Spleen (tissue), 11 donors: ENCODE results near the gene SLCO4A1. TPM values are rescaled to one million over a fixed set of nuclear protein-coding genes. Genes with fewer than 3 reads are reported as not detected.

Experiments used
- DNase-seq: peaks from one replicate; pipeline ENCODE4 v3.0.0-alpha.2; 2020
- H3K27ac ChIP-seq, 8 donors: fragments of 200-600 bp; sonication (generic) in 7 of 8; 1 replicate in 4 of 8; 2 replicates in 4 of 8; pipeline versions ENCODE4 v1.5.0 to v1.8.0; 2016 to 2021; ENCODE audit warnings: inconsistent platforms in 4 of 8, mild to moderate bottlenecking in 4 of 8, moderate library complexity in 1 of 8
- H3K27me3 ChIP-seq, 7 donors: fragments of 200-600 bp; sonication (generic) in 6 of 7; replicated peaks in 1 of 7; 1 replicate in 4 of 7; 2 replicates in 3 of 7; pipeline versions ENCODE4 v1.5.0 to v1.8.0; 2016 to 2021; ENCODE audit warnings: inconsistent platforms in 3 of 7, mild to moderate bottlenecking in 1 of 7
- H3K36me3 ChIP-seq, 6 donors: fragments of 200-600 bp; sonication (generic) in 5 of 6; 1 replicate in 4 of 6; 2 replicates in 2 of 6; pipeline versions ENCODE4 v1.5.0 to v1.8.0; 2016 to 2021; ENCODE audit warnings: inconsistent platforms in 2 of 6
- H3K4me1 ChIP-seq, 6 donors: fragments of 200-600 bp; sonication (generic) in 5 of 6; 1 replicate in 3 of 6; 2 replicates in 3 of 6; pipeline versions ENCODE4 v1.5.0 to v1.8.0; 2016 to 2021; ENCODE audit warnings: inconsistent platforms in 3 of 6
- H3K4me3 ChIP-seq, 8 donors: fragments of 200-600 bp; sonication (generic) in 7 of 8; 1 replicate in 4 of 8; 2 replicates in 4 of 8; pipeline versions ENCODE4 v1.5.0 to v1.8.0; 2016 to 2021; ENCODE audit warnings: inconsistent platforms in 4 of 8, mild to moderate bottlenecking in 4 of 8, moderate library complexity in 2 of 8
- H3K9me3 ChIP-seq, 8 donors: fragments of 200-600 bp; sonication (generic) in 7 of 8; 1 replicate in 4 of 8; 2 replicates in 4 of 8; pipeline versions ENCODE4 v1.5.0 to v1.8.0; 2016 to 2021; ENCODE audit warnings: inconsistent platforms in 4 of 8
- CTCF ChIP-seq, 11 experiments: fragments of 200-600 bp in 7 of 11; fragments of 450-650 bp in 4 of 11; sonication (generic) in 4 of 11; IDR thresholded peaks in 8 of 11; conservative IDR thresholded peaks in 3 of 11; 1 replicate in 7 of 11; 2 replicates in 4 of 11; pipeline versions ENCODE4 v1.4.0 to v1.8.0; 2016 to 2021; ENCODE audit warnings: antibody characterized with exemption in 11 of 11, inconsistent platforms in 4 of 11, mild to moderate bottlenecking in 1 of 11
- POLR2A ChIP-seq, 3 donors: fragments of 450-650 bp; IDR thresholded peaks; one replicate each; pipeline ENCODE4 v1.5.1; 2017; ENCODE audit warnings: antibody characterized with exemption in 3 of 3, mild to moderate bottlenecking in 1 of 3
- POLR2AphosphoS5 ChIP-seq, 3 donors: sonication (generic); formaldehyde crosslinking; IDR thresholded peaks; one replicate each; pipeline ENCODE4 v1.5.1; 2017; ENCODE audit warnings: antibody characterized with exemption in 3 of 3
- WGBS, 5 donors: extraction: QIAGEN DNeasy Blood & Tissue Kit in 3 of 5; methylation state at CpG; one replicate each; pipeline versions ENCODE4 v1.1.5 to v1.1.7; 2013 to 2018; 5-methylcytosine and 5-hydroxymethylcytosine counted together
- intact Hi-C: fragments of 100-400 bp; cut with DNase I; formaldehyde crosslinking; loops from one replicate; pipeline ENCODE4 v1.15.0; 2023; ENCODE audit warnings: low total_unique reads
- polyA plus RNA-seq, 3 donors: library from polyadenylated mRNA; stranded (reverse); fragments of 200-250 nt; gene quantifications; one replicate each; pipeline ENCODE4 v1.2.1, GENCODE V29; 2013
- total RNA-seq, 7 donors: library from RNA; depleted of rRNA in 3 of 7; stranded (reverse); fragments of >200 nt in 3 of 7; fragmentation: NEBNext Ultra II Directional in 4 of 7; extraction: Animal tissue kit (Norgen Biotek cat#: 25700) in 4 of 7; gene quantifications; one replicate each; pipeline versions ENCODE4 v1.1.0 to v1.2.1, GENCODE V29; 2016 to 2021
- donor health status: healthy with polysubstance abuse.
- donor health status: DM: no; HTN: no; CAD: no; lungs with moderate emphysema.
- donor health status: DM: no; HTN: no; CAD: no.
- donor health status: Bipolar disorder and iron deficiency.
- donor health status: healthy.
- donor health status: DM: no; HTN: no; CAD: no.
- donor health status: DM: yes; HTN: yes; CAD: no.

SLCO4A1 gene
- total and polyA plus RNA-seq, 10 donors: 2.9 to 16.3 (median 7.0) TPM

GRCh38 chr20:62641321-62642050, 817 bp upstream of the SLCO4A1 start:
- H3K36me3 ChIP-seq: no peaks in the 10 kb centered on the region
- DNase-seq: peak; percentile 83
- peak overlapping the region; percentile 55 to 91 (median 64) for H3K4me3 ChIP-seq
- no peaks in the 10 kb centered on the region for H3K9me3 ChIP-seq
- H3K4me1 ChIP-seq: peaks cover 24 to 62% (median 55%) of the 10 kb centered on the region in 6 donors
- no peak for TF ChIP-seq POLR2AphosphoS5 (IDR thresholded peaks at IDR 0.05)
- no peak for TF ChIP-seq POLR2A (IDR thresholded peaks at IDR 0.05)
- TF ChIP-seq CTCF (IDR thresholded peaks at IDR 0.05 in 8 of 11, conservative IDR thresholded peaks at IDR 0.05 in 3 of 11): no peak
- H3K27ac ChIP-seq: peak overlapping the region in 7 of 8 donors; percentile 60 to 86 (median 77)
- intact Hi-C loops: no loop called here
- H3K27me3 ChIP-seq: peaks cover 0 to 60% (median 10%) of the 10 kb centered on the region in 7 donors
- WGBS, 5 donors: 13 to 41% (median 24%) methylated on average over 21 to 32 of the region's 32 CpGs

GRCh38 chr20:62642666-62643520, 590 bp downstream of the SLCO4A1 start:
- intact Hi-C loops: no loop called here
- peak overlapping the region; percentile 55 to 91 (median 64) for H3K4me3 ChIP-seq
- H3K4me1 ChIP-seq: peaks cover 24 to 72% (median 68%) of the 10 kb centered on the region in 6 donors
- peak overlapping the region in 6 of 8 donors; percentile 26 to 86 (median 78) for H3K27ac ChIP-seq
- H3K9me3 ChIP-seq: no peaks in the 10 kb centered on the region
- TF ChIP-seq POLR2A (IDR thresholded peaks at IDR 0.05) (no peak), POLR2AphosphoS5 (IDR thresholded peaks at IDR 0.05) (peak in 2 of 3 donors; percentile 7 to 66), CTCF (IDR thresholded peaks at IDR 0.05 in 8 of 11, conservative IDR thresholded peaks at IDR 0.05 in 3 of 11) (no peak)
- H3K27me3 ChIP-seq: peaks cover 0 to 55% (median 10%) of the 10 kb centered on the region in 7 donors
- DNase-seq: peak; percentile 91
- WGBS, 5 donors: 2 to 4% (median 2%) methylated on average over 39 to 84 of the region's 84 CpGs
- no peaks in the 10 kb centered on the region for H3K36me3 ChIP-seq

DNA sequence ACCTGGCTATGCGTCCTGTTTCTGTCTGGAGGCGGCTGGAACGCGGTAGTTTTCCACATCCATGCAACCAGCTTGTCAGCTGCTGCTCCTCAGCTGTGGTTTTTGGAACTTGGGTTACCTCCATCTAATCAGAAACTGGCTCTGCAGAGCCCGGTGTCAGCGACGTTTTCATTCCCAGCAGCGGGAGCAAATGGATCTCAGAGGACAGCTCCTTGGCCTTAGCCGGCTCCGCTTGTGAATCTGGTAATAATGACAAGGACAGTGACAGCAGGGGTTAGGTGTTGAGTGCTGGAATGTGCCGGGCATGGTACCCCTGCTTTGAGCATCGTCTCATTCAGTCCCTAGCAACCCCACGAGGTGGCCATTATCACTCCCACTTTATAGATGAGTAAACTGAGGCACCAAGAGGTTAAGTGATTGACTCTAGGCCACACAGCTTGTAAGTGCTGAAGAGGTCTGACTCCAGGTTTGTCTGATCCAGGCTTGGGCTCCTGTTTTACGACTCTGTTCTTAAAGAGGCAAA, 1.3 kb downstream of the SLCO4A1 start:
- DNase-seq: no peak
- Histone ChIP-seq H3K9me3 (no peaks in the 10 kb centered on the region), H3K4me1 (peaks cover 24 to 79% (median 72%) of the 10 kb centered on the region in 6 donors), H3K27me3 (peaks cover 0 to 48% (median 10%) of the 10 kb centered on the region in 7 donors), H3K27ac (peak overlapping the region in 2 of 8 donors; percentile 80 to 86), H3K4me3 (peak overlapping the region in 7 of 8 donors; percentile 55 to 91 (median 65)), H3K36me3 (peaks cover 0 to 4% (median 0%) of the 10 kb centered on the region in 6 donors)
- intact Hi-C loops: no loop called here
- 66 to 73% (median 68%) methylated on average over 8 to 14 of the region's 14 CpGs for WGBS, 5 donors
- no peak for TF ChIP-seq POLR2AphosphoS5 (IDR thresholded peaks at IDR 0.05)

GRCh38 chr20:62644044-62644795, 1.9 kb downstream of the SLCO4A1 start:
- peak; percentile 79 for DNase-seq
- intact Hi-C loops: no loop called here
- 81 to 93% (median 85%) methylated on average over 13 to 23 of the region's 23 CpGs for WGBS, 5 donors
- H3K4me1 ChIP-seq: peaks cover 24 to 85% (median 74%) of the 10 kb centered on the region in 6 donors
- peak overlapping the region in 1 of 8 donors; percentile 59 for H3K27ac ChIP-seq
- TF ChIP-seq POLR2AphosphoS5 (IDR thresholded peaks at IDR 0.05) (peak in 2 of 3 donors; percentile 29 to 68), CTCF (IDR thresholded peaks at IDR 0.05 in 8 of 11, conservative IDR thresholded peaks at IDR 0.05 in 3 of 11) (no peak), POLR2A (IDR thresholded peaks at IDR 0.05) (no peak)
- H3K4me3 ChIP-seq: peak overlapping the region in 2 of 8 donors; percentile 70 to 91
- peaks cover 0 to 45% (median 10%) of the 10 kb centered on the region in 7 donors for H3K27me3 ChIP-seq
- no peaks in the 10 kb centered on the region for H3K9me3 ChIP-seq
- peaks cover 0 to 5% (median 0%) of the 10 kb centered on the region in 6 donors for H3K36me3 ChIP-seq
